NCI-H2227 treated with DMSO at 0.1 percent for 48 hours (cell line): Measurements from ENCODE around the gene HOXB9.

Experiments
- DNase-seq: peaks from one replicate; lab custom pipeline; 2025; lab: John Stamatoyannopoulos, UW

The HOXB9 gene

GRCh38 chr17:48624118-48624517 lies 2.0 kb downstream of the HOXB9 start:
- no peak for DNase-seq

GRCh38 chr17:48623583-48623982 lies 2.6 kb downstream of the HOXB9 start:
- DNase-seq = no peak

GRCh38 chr17:48622857-48623256 lies 3.3 kb downstream of the HOXB9 start:
- DNase-seq = no peak

GRCh38 chr17:48621410-48622392 lies 4.5 kb downstream of the HOXB9 start:
- DNase-seq = no peak

- DNase-seq = no peak
These were observed 5.6 kb downstream of the HOXB9 start for GRCh38 chr17:48620461-48621139.

GRCh38 chr17:48619826-48620449 lies 6.2 kb downstream of the HOXB9 start:
- no peak for DNase-seq

GRCh38 chr17:48618256-48618896 lies 7.8 kb downstream of the HOXB9 start:
- peak; percentile 82 for DNase-seq

- no peak for DNase-seq
These were observed 8.5 kb downstream of the HOXB9 start for GRCh38 chr17:48617471-48618255.

GRCh38 chr17:48616717-48617470 lies 9.3 kb downstream of the HOXB9 start:
- DNase-seq = no peak

- no peak for DNase-seq
These were observed 10.0 kb downstream of the HOXB9 start for GRCh38 chr17:48615963-48616716.

- no peak for DNase-seq
These were observed 10.9 kb downstream of the HOXB9 start, which contains the start of gene HOXB8 for GRCh38 chr17:48615047-48615962. TSS of gene HOXB8 (minus strand) at chr17:48615292. CDS start at chr17:48614704, 588 bp downstream.

- peak; percentile 25 for DNase-seq
These were observed 12.1 kb downstream of the HOXB9 start for GRCh38 chr17:48613862-48614694.

GRCh38 chr17:48612854-48613691 lies 13.1 kb downstream of the HOXB9 start:
- peak; percentile 43 for DNase-seq

- peak; percentile 68 for DNase-seq
These were observed 13.7 kb downstream of the HOXB9 start for GRCh38 chr17:48612456-48612853.

- DNase-seq = peak; percentile 68
These were observed 14.3 kb downstream of the HOXB9 start for GRCh38 chr17:48611681-48612455.

- no peak for DNase-seq
These were observed 14.9 kb downstream of the HOXB9 start for GRCh38 chr17:48611213-48611612.
